ENCODE results near the gene SPOUT1. TPM values are rescaled to one million over a fixed set of nuclear protein-coding genes. Genes with fewer than 3 reads are reported as not detected.

SPOUT1 gene
- total and polyA plus RNA-seq, 10 of the 15 experiments (the other 5 are each of a cell fraction or from before 2014, with no cell fraction given), result 5.7 to 95.0 (median 40.6) TPM

DNA sequence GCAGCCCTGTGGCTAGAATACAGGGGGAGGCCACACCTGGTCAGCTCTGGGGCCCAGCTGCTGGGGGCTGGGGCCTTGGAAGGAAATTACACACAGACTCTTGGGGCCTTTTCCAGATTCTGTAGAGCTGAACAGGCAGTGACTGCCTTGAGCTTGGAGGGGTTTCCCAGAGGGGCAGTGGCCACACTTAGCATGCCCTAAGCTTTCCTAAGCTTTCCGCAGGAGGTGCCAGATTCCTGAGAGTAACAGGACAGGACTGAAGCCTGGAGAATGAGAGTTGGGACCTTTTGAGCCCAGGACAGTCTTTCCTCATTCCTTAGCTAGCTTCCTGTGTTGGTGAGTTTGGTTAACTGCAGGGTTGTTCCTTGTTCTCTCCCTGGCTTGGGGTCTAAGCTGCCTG, 41.1 kb downstream of the SPOUT1 start:
- ATAC-seq, result no peak
- no peak for TF ChIP-seq FOXM1 (IDR thresholded peaks at IDR 0.05; ENCODE audit: low read depth, low read length)
- no peak for TF ChIP-seq SMAD5 (IDR thresholded peaks at IDR 0.05; ENCODE audit: low read depth)
- TF ChIP-seq, protein P1, sequence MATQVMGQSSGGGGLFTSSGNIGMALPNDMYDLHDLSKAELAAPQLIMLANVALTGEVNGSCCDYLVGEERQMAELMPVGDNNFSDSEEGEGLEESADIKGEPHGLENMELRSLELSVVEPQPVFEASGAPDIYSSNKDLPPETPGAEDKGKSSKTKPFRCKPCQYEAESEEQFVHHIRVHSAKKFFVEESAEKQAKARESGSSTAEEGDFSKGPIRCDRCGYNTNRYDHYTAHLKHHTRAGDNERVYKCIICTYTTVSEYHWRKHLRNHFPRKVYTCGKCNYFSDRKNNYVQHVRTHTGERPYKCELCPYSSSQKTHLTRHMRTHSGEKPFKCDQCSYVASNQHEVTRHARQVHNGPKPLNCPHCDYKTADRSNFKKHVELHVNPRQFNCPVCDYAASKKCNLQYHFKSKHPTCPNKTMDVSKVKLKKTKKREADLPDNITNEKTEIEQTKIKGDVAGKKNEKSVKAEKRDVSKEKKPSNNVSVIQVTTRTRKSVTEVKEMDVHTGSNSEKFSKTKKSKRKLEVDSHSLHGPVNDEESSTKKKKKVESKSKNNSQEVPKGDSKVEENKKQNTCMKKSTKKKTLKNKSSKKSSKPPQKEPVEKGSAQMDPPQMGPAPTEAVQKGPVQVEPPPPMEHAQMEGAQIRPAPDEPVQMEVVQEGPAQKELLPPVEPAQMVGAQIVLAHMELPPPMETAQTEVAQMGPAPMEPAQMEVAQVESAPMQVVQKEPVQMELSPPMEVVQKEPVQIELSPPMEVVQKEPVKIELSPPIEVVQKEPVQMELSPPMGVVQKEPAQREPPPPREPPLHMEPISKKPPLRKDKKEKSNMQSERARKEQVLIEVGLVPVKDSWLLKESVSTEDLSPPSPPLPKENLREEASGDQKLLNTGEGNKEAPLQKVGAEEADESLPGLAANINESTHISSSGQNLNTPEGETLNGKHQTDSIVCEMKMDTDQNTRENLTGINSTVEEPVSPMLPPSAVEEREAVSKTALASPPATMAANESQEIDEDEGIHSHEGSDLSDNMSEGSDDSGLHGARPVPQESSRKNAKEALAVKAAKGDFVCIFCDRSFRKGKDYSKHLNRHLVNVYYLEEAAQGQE (IDR thresholded peaks at IDR 0.05; ENCODE audit: low read depth, low read length), result no peak
- TF ChIP-seq, protein P2, sequence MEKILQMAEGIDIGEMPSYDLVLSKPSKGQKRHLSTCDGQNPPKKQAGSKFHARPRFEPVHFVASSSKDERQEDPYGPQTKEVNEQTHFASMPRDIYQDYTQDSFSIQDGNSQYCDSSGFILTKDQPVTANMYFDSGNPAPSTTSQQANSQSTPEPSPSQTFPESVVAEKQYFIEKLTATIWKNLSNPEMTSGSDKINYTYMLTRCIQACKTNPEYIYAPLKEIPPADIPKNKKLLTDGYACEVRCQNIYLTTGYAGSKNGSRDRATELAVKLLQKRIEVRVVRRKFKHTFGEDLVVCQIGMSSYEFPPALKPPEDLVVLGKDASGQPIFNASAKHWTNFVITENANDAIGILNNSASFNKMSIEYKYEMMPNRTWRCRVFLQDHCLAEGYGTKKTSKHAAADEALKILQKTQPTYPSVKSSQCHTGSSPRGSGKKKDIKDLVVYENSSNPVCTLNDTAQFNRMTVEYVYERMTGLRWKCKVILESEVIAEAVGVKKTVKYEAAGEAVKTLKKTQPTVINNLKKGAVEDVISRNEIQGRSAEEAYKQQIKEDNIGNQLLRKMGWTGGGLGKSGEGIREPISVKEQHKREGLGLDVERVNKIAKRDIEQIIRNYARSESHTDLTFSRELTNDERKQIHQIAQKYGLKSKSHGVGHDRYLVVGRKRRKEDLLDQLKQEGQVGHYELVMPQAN (conservative IDR thresholded peaks at IDR 0.05), result no peak
- TF ChIP-seq GABPA (IDR thresholded peaks at IDR 0.05; ENCODE audit: low read depth), result no peak
- TF ChIP-seq, protein P3, sequence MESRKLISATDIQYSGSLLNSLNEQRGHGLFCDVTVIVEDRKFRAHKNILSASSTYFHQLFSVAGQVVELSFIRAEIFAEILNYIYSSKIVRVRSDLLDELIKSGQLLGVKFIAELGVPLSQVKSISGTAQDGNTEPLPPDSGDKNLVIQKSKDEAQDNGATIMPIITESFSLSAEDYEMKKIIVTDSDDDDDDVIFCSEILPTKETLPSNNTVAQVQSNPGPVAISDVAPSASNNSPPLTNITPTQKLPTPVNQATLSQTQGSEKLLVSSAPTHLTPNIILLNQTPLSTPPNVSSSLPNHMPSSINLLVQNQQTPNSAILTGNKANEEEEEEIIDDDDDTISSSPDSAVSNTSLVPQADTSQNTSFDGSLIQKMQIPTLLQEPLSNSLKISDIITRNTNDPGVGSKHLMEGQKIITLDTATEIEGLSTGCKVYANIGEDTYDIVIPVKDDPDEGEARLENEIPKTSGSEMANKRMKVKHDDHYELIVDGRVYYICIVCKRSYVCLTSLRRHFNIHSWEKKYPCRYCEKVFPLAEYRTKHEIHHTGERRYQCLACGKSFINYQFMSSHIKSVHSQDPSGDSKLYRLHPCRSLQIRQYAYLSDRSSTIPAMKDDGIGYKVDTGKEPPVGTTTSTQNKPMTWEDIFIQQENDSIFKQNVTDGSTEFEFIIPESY (IDR thresholded peaks at IDR 0.05), result no peak
- TF ChIP-seq, protein P4, sequence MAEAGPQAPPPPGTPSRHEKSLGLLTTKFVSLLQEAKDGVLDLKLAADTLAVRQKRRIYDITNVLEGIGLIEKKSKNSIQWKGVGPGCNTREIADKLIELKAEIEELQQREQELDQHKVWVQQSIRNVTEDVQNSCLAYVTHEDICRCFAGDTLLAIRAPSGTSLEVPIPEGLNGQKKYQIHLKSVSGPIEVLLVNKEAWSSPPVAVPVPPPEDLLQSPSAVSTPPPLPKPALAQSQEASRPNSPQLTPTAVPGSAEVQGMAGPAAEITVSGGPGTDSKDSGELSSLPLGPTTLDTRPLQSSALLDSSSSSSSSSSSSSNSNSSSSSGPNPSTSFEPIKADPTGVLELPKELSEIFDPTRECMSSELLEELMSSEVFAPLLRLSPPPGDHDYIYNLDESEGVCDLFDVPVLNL (IDR thresholded peaks at IDR 0.05; ENCODE audit: low read depth, low read length), result no peak
- TF ChIP-seq, protein P5, sequence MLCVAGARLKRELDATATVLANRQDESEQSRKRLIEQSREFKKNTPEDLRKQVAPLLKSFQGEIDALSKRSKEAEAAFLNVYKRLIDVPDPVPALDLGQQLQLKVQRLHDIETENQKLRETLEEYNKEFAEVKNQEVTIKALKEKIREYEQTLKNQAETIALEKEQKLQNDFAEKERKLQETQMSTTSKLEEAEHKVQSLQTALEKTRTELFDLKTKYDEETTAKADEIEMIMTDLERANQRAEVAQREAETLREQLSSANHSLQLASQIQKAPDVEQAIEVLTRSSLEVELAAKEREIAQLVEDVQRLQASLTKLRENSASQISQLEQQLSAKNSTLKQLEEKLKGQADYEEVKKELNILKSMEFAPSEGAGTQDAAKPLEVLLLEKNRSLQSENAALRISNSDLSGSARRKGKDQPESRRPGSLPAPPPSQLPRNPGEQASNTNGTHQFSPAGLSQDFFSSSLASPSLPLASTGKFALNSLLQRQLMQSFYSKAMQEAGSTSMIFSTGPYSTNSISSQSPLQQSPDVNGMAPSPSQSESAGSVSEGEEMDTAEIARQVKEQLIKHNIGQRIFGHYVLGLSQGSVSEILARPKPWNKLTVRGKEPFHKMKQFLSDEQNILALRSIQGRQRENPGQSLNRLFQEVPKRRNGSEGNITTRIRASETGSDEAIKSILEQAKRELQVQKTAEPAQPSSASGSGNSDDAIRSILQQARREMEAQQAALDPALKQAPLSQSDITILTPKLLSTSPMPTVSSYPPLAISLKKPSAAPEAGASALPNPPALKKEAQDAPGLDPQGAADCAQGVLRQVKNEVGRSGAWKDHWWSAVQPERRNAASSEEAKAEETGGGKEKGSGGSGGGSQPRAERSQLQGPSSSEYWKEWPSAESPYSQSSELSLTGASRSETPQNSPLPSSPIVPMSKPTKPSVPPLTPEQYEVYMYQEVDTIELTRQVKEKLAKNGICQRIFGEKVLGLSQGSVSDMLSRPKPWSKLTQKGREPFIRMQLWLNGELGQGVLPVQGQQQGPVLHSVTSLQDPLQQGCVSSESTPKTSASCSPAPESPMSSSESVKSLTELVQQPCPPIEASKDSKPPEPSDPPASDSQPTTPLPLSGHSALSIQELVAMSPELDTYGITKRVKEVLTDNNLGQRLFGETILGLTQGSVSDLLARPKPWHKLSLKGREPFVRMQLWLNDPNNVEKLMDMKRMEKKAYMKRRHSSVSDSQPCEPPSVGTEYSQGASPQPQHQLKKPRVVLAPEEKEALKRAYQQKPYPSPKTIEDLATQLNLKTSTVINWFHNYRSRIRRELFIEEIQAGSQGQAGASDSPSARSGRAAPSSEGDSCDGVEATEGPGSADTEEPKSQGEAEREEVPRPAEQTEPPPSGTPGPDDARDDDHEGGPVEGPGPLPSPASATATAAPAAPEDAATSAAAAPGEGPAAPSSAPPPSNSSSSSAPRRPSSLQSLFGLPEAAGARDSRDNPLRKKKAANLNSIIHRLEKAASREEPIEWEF (IDR thresholded peaks at IDR 0.05; ENCODE audit: insufficient replicate concordance, low read depth, low read length), result no peak
- TF ChIP-seq NR2F1 (conservative IDR thresholded peaks at IDR 0.05), result no peak

More for the DNA sequence above, 41.1 kb downstream of the SPOUT1 start:
- in situ Hi-C loops (cut with MboI) (no loop called here), intact Hi-C loops (cut with micrococcal nuclease; ENCODE audit: unreplicated experiment) (no loop called here)
- Histone ChIP-seq H3K4me1 (ENCODE audit: control insufficient read depth, insufficient read depth, low read length) (peaks cover 10% of the 10 kb centered on the region), H3K4me2 (ENCODE audit: control insufficient read depth, insufficient read depth) (peak overlapping the region; percentile 64), H3K9me3 (replicated peaks; ENCODE audit: control insufficient read depth, insufficient read depth, low read length) (no peaks in the 10 kb centered on the region), H3K79me2 (ENCODE audit: control insufficient read depth, insufficient read depth, low read length) (peaks cover 19% of the 10 kb centered on the region), H2AFZ (ENCODE audit: control insufficient read depth, low read depth, low read length) (no peak overlapping the region), H3K36me3 (ENCODE audit: control insufficient read depth in 2 of 2, insufficient read depth in 2 of 2, low read length in 1 of 2) (peaks cover 1 to 4% of the 10 kb centered on the region in 2 experiments; a peak in 3 of 4 replicates), H3K4me3 (peak overlapping the region; percentile 97; the same call in 1 of the 2 replicates), H3K27ac (ENCODE audit: control insufficient read depth, insufficient read depth) (no peak overlapping the region), H3K27me3 (replicated peaks in 1 of 2; ENCODE audit: control insufficient read depth in 2 of 2, insufficient read depth in 2 of 2, low read length in 1 of 2) (no peaks in the 10 kb centered on the region), H3K9ac (ENCODE audit: control insufficient read depth, insufficient read depth, low read length) (peak overlapping the region; percentile 65), H4K20me1 (ENCODE audit: control insufficient read depth, insufficient read depth) (no peaks in the 10 kb centered on the region)
- FAIRE-seq, result no peak
- RAD21 ChIA-PET (ENCODE audit: unreplicated experiment), result interaction anchor here (1.0 to 1.5 kb wide), 4 partner anchors 17 to 30 kb away, joined by 4 to 6 read pairs (median 4); partner anchors contain the start of genes ENDOG and ZER1
- CTCF ChIA-PET, result interaction anchor here (0.7 to 2.0 kb wide), 9 partner anchors 16 to 140 kb away, joined by 3 to 14 read pairs (median 5); partner anchors contain the start of genes ENDOG, PKN3, ZDHHC12 and ZER1
- SMC1A ChIA-PET (ENCODE audit: uncharacterized antibody, unreplicated experiment), result interaction anchor here (0.9 to 2.2 kb wide), 6 partner anchors 10 to 139 kb away, joined by 3 to 18 read pairs (median 5); partner anchors contain the start of genes SPOUT1 and ZER1
- BruUV-seq (replicated peaks), result no TSS peak
- DNase-seq (ENCODE audit: low read depth, low spot score), result no peak
- POLR2A ChIA-PET, result interaction anchor here (0.5 to 2.3 kb wide), 10 partner anchors 17 to 799 kb away, joined by 3 to 13 read pairs (median 3); partner anchors contain the start of genes ENDOG, SPOUT1 and ZER1
- WGBS (ENCODE audit: insufficient coverage, insufficient replicate concordance, low lambda C conversion rate, missing lambda C conversion rate), result 100% methylated on average over 1 of the region's 1 CpG

Measured in GM12878 (cell line).